NB4 (cell line): ENCODE data around the gene DERA.
"Not testable (repeated sequence)": the region's sequence is repeated elsewhere in the genome, so short reads cannot be mapped to it uniquely, and the experiment has no call there.

Experiments used
- DNase-seq: peaks from one replicate; pipeline ENCODE4 v3.0.0; 2010; ENCODE audit warnings: low read depth
- H3K4me3 ChIP-seq: one replicate; pipeline ENCODE4 v1.5.1; 2011; ENCODE audit warnings: mild to moderate bottlenecking, low read depth, low read length, moderate library complexity
- CTCF ChIP-seq: IDR thresholded peaks from one replicate; pipeline ENCODE4 v1.5.1; 2012; ENCODE audit warnings: low read depth, low read length
- MAX ChIP-seq: IDR thresholded peaks from 2 replicates; pipeline ENCODE4 v1.6.1; 2011; ENCODE audit warnings: low read depth, low read length
- MYC ChIP-seq: IDR thresholded peaks from 2 replicates; pipeline ENCODE4 v1.6.1; 2011; ENCODE audit warnings: low read depth, low read length
- POLR2A ChIP-seq: IDR thresholded peaks from 2 replicates; pipeline ENCODE4 v1.6.1; 2011; ENCODE audit warnings: mild to moderate bottlenecking; ENCODE audit not compliant: insufficient read length; ENCODE audit errors: extremely low read depth

Gene DERA

GRCh38 chr12:16012117-16012516 lies 101.0 kb downstream of the DERA start:
- no peak overlapping the region for H3K4me3 ChIP-seq
- no peak for DNase-seq
- TF ChIP-seq CTCF: no peak
- no peak for TF ChIP-seq MAX
- TF ChIP-seq POLR2A: no peak
- TF ChIP-seq MYC: no peak

- DNase-seq, H3K4me3 ChIP-seq: not testable (repeated sequence)
Observed at GRCh38 chr12:16013722-16014121, 102.6 kb downstream of the DERA start.

GRCh38 chr12:16014394-16014793 lies 103.3 kb downstream of the DERA start:
- not testable (repeated sequence) for H3K4me3 ChIP-seq
- DNase-seq: peak; percentile 6

GRCh38 chr12:16016748-16017147 lies 105.6 kb downstream of the DERA start:
- DNase-seq: no peak
- H3K4me3 ChIP-seq: no peak overlapping the region
- TF ChIP-seq MAX (no peak), MYC (no peak), POLR2A (no peak), CTCF (no peak)

GRCh38 chr12:16018306-16018705 lies 107.2 kb downstream of the DERA start:
- TF ChIP-seq MYC: no peak
- no peak for TF ChIP-seq MAX
- TF ChIP-seq POLR2A: no peak
- no peak for TF ChIP-seq CTCF
- no peak for DNase-seq
- no peak overlapping the region for H3K4me3 ChIP-seq

- no peak for DNase-seq
- H3K4me3 ChIP-seq: no peak overlapping the region
- no peak for TF ChIP-seq MAX
- TF ChIP-seq POLR2A: no peak
- TF ChIP-seq MYC: no peak
- no peak for TF ChIP-seq CTCF
Observed at GRCh38 chr12:16019136-16019535, 108.0 kb downstream of the DERA start.

- peak; percentile 43 for DNase-seq
- no peak overlapping the region for H3K4me3 ChIP-seq
- no peak for TF ChIP-seq MAX
- TF ChIP-seq POLR2A: no peak
- no peak for TF ChIP-seq MYC
- no peak for TF ChIP-seq CTCF
Observed at GRCh38 chr12:16020031-16020430, 108.9 kb downstream of the DERA start.
